Keratinocyte (primary cell): ENCODE results near the gene ABO. TPM values are rescaled to one million over a fixed set of nuclear protein-coding genes. Genes with fewer than 3 reads are reported as not detected.
"Not testable (repeated sequence)": the region's sequence is repeated elsewhere in the genome, so short reads cannot be mapped to it uniquely, and the experiment has no call there.

Source experiments
- DNase-seq: peaks from one replicate; pipeline ENCODE4 v3.0.0-alpha.2; 2011; ENCODE audit warnings: low read depth, missing footprints, low spot score
- FAIRE-seq: peaks from 2 replicates; lab custom pipeline; 2011; peaks lifted over from hg19 to GRCh38; lab: Jason Lieb, UNC
- H2AFZ ChIP-seq: 2 replicates; pipeline ENCODE4 v1.6.0; 2012; ENCODE audit warnings: low read length, control low read depth, inconsistent platforms; ENCODE audit not compliant: control insufficient read depth
- H3K27ac ChIP-seq: 2 replicates; pipeline ENCODE4 v1.5.1; 2011; ENCODE audit warnings: low read length; ENCODE audit not compliant: control insufficient read depth, insufficient read depth
- H3K27me3 ChIP-seq: 3 replicates; pipeline ENCODE4 v1.6.0; 2011; ENCODE audit warnings: low read length; ENCODE audit not compliant: control insufficient read depth, insufficient read depth; ENCODE audit errors: extremely low read depth
- H3K36me3 ChIP-seq, 2 experiments: 2 replicates in 1 of 2; 3 replicates in 1 of 2; pipeline ENCODE4 v1.5.1; 2011; ENCODE audit warnings: low read length in 2 of 2, mild to moderate bottlenecking in 1 of 2; ENCODE audit not compliant: control insufficient read depth in 2 of 2, insufficient read depth in 2 of 2; ENCODE audit errors: extremely low read depth in 1 of 2
- H3K4me1 ChIP-seq: 3 replicates; pipeline ENCODE4 v1.5.1; 2011; ENCODE audit warnings: low read length; ENCODE audit not compliant: control insufficient read depth, insufficient read depth; ENCODE audit errors: extremely low read depth
- H3K4me2 ChIP-seq: 3 replicates; pipeline ENCODE4 v1.6.0; 2011; ENCODE audit warnings: low read depth, low read length; ENCODE audit not compliant: control insufficient read depth, insufficient read depth; ENCODE audit errors: extremely low read depth
- H3K4me3 ChIP-seq, 3 experiments: fragments of 200-600 bp in 1 of 3; sonication (generic) in 1 of 3; 2 replicates in 2 of 3; 3 replicates in 1 of 3; pipeline ENCODE4 v1.5.1; 2011 to 2016; ENCODE audit warnings: low read length in 3 of 3, mild to moderate bottlenecking in 3 of 3, control low read depth in 2 of 3, inconsistent platforms in 1 of 3, low read depth in 1 of 3, mixed read lengths in 1 of 3, mixed run types in 1 of 3, moderate library complexity in 1 of 3; ENCODE audit not compliant: control insufficient read depth in 2 of 3, insufficient read depth in 2 of 3; ENCODE audit errors: extremely low read depth in 1 of 3
- H3K79me2 ChIP-seq: 2 replicates; pipeline ENCODE4 v1.6.0; 2012; ENCODE audit warnings: low read length; ENCODE audit not compliant: control insufficient read depth, insufficient read depth
- H3K9ac ChIP-seq: 3 replicates; pipeline ENCODE4 v1.6.0; 2011; ENCODE audit warnings: low read length; ENCODE audit not compliant: control insufficient read depth, insufficient read depth; ENCODE audit errors: extremely low read depth
- H3K9me1 ChIP-seq: 3 replicates; pipeline ENCODE4 v1.6.0; 2011; ENCODE audit warnings: low read length; ENCODE audit not compliant: control insufficient read depth, insufficient read depth; ENCODE audit errors: extremely low read depth
- H3K9me3 ChIP-seq: 2 replicates; pipeline ENCODE4 v1.5.1; 2012; ENCODE audit warnings: low read depth, low read length; ENCODE audit not compliant: control insufficient read depth
- H4K20me1 ChIP-seq: 3 replicates; pipeline ENCODE4 v1.6.0; 2011; ENCODE audit warnings: low read length; ENCODE audit not compliant: control insufficient read depth, insufficient read depth; ENCODE audit errors: extremely low read depth
- EZH2 ChIP-seq: IDR thresholded peaks from one replicate; pipeline ENCODE4 v1.6.1; 2012; ENCODE audit warnings: inconsistent platforms, mild to moderate bottlenecking, low read length, moderate library complexity
- dilution Hi-C: fragments of 300-500 bp; cut with MboI; formaldehyde crosslinking; loops from one replicate; pipeline ENCODE4 v1.7.0; 2020; ENCODE audit warnings: low sequenced_read_pairs; ENCODE audit not compliant: extremely low pct_ligation_motif_present
- polyA plus RNA-seq, 5 experiments: library from polyadenylated mRNA; depleted of rRNA in 3 of 5; stranded (reverse) in 3 of 5; stranded (forward) in 1 of 5; unstranded in 1 of 5; fragments of >200 nt; gene quantifications; 1 replicate in 1 of 5; 2 replicates in 3 of 5; 3 replicates in 1 of 5; pipeline versions ENCODE4 v1.2.1 to v1.2.3, GENCODE V29; 2011 to 2012; ENCODE audit warnings: missing spikeins in 2 of 5, low read depth in 1 of 5, low replicate concordance in 1 of 5
- TF ChIP-seq, protein P1 (sequence below), 3 experiments: IDR thresholded peaks in 1 of 3; conservative IDR thresholded peaks in 1 of 3; optimal IDR thresholded peaks in 1 of 3; 2 replicates in 2 of 3; 3 replicates in 1 of 3; pipeline versions ENCODE3 to v1.5.1; 2011; ENCODE audit warnings: low read length in 3 of 3, mild to moderate bottlenecking in 3 of 3, moderate library complexity in 2 of 3, control low read depth in 1 of 3, inconsistent platforms in 1 of 3; ENCODE audit not compliant: insufficient read depth in 2 of 3; ENCODE audit errors: extremely low read depth in 1 of 3

ABO gene
- polyA plus RNA-seq, 1 donor (not counting 4 experiments of a cell fraction or from before 2014, with no cell fraction given) = not detected

DNA sequence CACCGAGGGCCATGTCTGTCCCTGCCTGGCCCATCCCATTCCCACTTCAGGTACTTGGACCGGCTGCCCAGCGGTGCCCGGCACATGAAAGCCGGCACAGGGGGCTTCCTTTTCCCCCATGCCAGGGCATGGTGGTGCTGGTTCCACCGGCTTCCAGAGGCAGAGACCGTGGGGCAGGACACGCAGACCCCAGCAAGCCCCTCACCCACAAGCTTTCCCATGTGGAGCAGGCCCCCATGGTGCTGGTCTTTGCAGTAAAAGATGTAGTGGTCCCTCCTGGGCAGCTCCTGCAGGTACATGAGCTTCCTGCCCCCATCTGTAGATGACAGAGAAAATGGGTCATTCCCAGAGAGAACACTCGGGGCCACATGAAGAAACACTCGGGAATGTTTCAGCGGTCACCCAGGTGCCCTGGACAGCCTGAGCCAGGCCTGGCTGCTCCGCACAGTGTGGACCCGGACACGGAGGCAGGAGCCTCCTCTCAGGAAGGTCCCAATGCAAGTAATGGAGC lies 67.9 kb downstream of the ABO start:
- dilution Hi-C loops = no loop called here
- H3K4me2 ChIP-seq = no peak overlapping the region
- H3K27me3 ChIP-seq = peaks cover 9% of the 10 kb centered on the region
- no peak overlapping the region for H2AFZ ChIP-seq
- H3K4me1 ChIP-seq = no peaks in the 10 kb centered on the region
- DNase-seq = no peak
- H3K9me3 ChIP-seq = no peaks in the 10 kb centered on the region
- H3K36me3 ChIP-seq = no peaks in the 10 kb centered on the region
- H3K27ac ChIP-seq = no peak overlapping the region
- TF ChIP-seq EZH2 = no peak
- TF ChIP-seq, protein P1, sequence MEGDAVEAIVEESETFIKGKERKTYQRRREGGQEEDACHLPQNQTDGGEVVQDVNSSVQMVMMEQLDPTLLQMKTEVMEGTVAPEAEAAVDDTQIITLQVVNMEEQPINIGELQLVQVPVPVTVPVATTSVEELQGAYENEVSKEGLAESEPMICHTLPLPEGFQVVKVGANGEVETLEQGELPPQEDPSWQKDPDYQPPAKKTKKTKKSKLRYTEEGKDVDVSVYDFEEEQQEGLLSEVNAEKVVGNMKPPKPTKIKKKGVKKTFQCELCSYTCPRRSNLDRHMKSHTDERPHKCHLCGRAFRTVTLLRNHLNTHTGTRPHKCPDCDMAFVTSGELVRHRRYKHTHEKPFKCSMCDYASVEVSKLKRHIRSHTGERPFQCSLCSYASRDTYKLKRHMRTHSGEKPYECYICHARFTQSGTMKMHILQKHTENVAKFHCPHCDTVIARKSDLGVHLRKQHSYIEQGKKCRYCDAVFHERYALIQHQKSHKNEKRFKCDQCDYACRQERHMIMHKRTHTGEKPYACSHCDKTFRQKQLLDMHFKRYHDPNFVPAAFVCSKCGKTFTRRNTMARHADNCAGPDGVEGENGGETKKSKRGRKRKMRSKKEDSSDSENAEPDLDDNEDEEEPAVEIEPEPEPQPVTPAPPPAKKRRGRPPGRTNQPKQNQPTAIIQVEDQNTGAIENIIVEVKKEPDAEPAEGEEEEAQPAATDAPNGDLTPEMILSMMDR (optimal IDR thresholded peaks at IDR 0.05 in 1 of 3, IDR thresholded peaks at IDR 0.05 in 1 of 3, conservative IDR thresholded peaks at IDR 0.05 in 1 of 3; ENCODE audit: extremely low read depth in 1 of 3, insufficient read depth in 2 of 3, low read length in 3 of 3) = no peak
- no peaks in the 10 kb centered on the region for H4K20me1 ChIP-seq
- no peak for FAIRE-seq
- no peak overlapping the region for H3K4me3 ChIP-seq
- H3K9ac ChIP-seq = no peak overlapping the region
- no peaks in the 10 kb centered on the region for H3K9me1 ChIP-seq
- no peaks in the 10 kb centered on the region for H3K79me2 ChIP-seq

DNA sequence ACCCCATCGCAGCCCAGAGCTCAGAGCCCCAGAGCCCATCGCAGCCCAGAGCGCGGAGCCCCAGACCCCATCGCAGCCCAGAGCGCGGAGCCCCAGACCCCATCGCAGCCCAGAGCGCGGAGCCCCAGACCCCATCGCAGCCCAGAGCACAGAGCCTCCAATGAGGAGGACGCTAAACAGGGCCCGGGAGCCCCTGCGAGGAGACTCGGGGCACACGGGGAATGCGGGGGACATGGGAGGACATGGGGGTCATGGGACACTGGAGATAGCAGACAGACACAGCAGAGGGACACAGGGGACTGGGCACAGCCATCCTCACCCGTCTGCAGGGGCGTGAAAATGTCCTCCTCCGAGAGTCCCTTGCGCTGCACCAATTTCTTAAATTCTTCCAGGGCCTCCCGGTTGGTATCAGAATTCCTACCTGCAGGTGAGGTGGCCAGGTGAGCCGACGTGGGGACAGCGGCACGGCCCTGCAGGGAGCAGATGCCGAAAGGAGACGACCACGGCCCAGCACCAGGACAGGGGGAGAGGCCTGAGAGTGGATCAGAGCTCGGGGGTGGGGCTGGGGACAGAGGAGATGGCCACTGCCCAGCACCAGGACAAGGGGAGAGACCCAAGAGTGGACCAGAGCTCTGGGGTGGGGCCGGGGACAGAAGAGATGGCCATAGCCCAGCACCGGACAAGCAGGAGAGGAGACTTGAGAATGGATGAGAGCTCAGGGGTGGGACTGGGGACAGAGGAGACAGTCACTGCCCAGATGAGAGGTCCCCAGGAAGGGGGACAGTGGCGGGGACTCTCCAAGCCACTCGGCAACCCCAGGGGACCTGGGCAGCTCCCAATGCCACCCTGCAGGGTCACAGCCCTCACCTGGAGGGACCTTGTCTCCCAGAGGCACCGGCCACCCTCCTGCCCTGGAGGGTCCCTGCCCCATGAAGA lies 68.7 kb downstream of the ABO start:
- no peaks in the 10 kb centered on the region for H3K79me2 ChIP-seq
- no peaks in the 10 kb centered on the region for H4K20me1 ChIP-seq
- dilution Hi-C loops = no loop called here
- peaks cover 9% of the 10 kb centered on the region for H3K27me3 ChIP-seq
- TF ChIP-seq EZH2 = no peak
- TF ChIP-seq, protein P1 (optimal IDR thresholded peaks at IDR 0.05 in 1 of 3, IDR thresholded peaks at IDR 0.05 in 1 of 3, conservative IDR thresholded peaks at IDR 0.05 in 1 of 3; ENCODE audit: extremely low read depth in 1 of 3, insufficient read depth in 2 of 3, low read length in 3 of 3) = no peak
- FAIRE-seq (no peak), DNase-seq (no peak)
- H3K4me2 ChIP-seq = no peak overlapping the region
- no peaks in the 10 kb centered on the region for H3K36me3 ChIP-seq
- no peaks in the 10 kb centered on the region for H3K9me3 ChIP-seq
- no peak overlapping the region for H3K9ac ChIP-seq
- no peak overlapping the region for H2AFZ ChIP-seq
- no peak overlapping the region for H3K27ac ChIP-seq
- H3K4me1 ChIP-seq = no peaks in the 10 kb centered on the region
- H3K9me1 ChIP-seq = no peaks in the 10 kb centered on the region
- no peak overlapping the region for H3K4me3 ChIP-seq

DNA sequence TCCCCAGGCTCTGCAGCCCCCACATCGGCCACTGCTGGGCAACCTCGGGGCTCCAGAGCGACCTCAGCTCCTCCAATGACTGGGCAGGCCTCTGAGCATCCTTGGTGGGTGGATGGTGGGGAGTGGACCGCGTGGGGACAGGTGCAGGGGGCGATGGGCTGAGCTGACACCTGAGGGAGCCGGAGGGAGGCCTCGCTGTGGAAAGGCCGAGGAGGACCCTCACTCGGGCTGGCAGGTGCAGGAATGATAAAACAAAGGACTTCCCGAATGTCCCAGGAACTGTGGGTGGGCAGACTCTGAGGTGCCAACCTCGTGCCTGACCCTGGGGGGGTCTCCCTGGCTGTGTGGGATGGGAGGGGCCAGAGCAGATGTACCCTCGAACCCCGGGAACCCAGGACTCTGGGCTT lies 69.5 kb downstream of the ABO start:
- H3K79me2 ChIP-seq, H3K9me3 ChIP-seq, H3K9me1 ChIP-seq, H3K36me3 ChIP-seq, FAIRE-seq, H4K20me1 ChIP-seq, H3K4me1 ChIP-seq, H3K4me2 ChIP-seq, H3K9ac ChIP-seq, H3K27me3 ChIP-seq, DNase-seq, dilution Hi-C loops, H3K4me3 ChIP-seq, H2AFZ ChIP-seq, H3K27ac ChIP-seq: not testable (repeated sequence)
